Measurements from ENCODE around the gene CATSPER1.

Gene CATSPER1
- total RNA-seq, result 0 to 0.04 reads per million in 2 experiments

- DNase-seq (ENCODE audit: low read depth), result no peak
Measured at GRCh38 chr11:66026017-66026529, at the start of gene CATSPER1. Gene CATSPER1, minus strand, starts transcription at chr11:66026479. Its CDS starts 100 bp downstream, at chr11:66026379.

GRCh38 chr11:66075273-66075672 is 49.0 kb upstream of the CATSPER1 start:
- DNase-seq (ENCODE audit: low read depth), result no peak

- no peak for DNase-seq (ENCODE audit: low read depth)
Measured at GRCh38 chr11:66073669-66074068, 47.4 kb upstream of the CATSPER1 start.

GRCh38 chr11:66072518-66072917 is 46.2 kb upstream of the CATSPER1 start:
- DNase-seq (ENCODE audit: low read depth), result no peak

- DNase-seq (ENCODE audit: low read depth), result no peak
Measured at GRCh38 chr11:66072081-66072480, 45.8 kb upstream of the CATSPER1 start.

GRCh38 chr11:66071381-66071801 is 45.1 kb upstream of the CATSPER1 start:
- DNase-seq (ENCODE audit: low read depth), result no peak

GRCh38 chr11:66070604-66071380 is 44.5 kb upstream of the CATSPER1 start:
- DNase-seq (ENCODE audit: low read depth), result no peak

- peak; percentile 69 for DNase-seq (ENCODE audit: low read depth)
Measured at GRCh38 chr11:66069715-66070603, 43.7 kb upstream of the CATSPER1 start, which contains the start of gene PACS1. Gene PACS1, plus strand, starts transcription at chr11:66070272. Its CDS starts 215 bp downstream, at chr11:66070487.

- no peak for DNase-seq (ENCODE audit: low read depth)
Measured at GRCh38 chr11:66068923-66069714, 42.8 kb upstream of the CATSPER1 start.

- peak; percentile 70 for DNase-seq (ENCODE audit: low read depth)
Measured at GRCh38 chr11:66068154-66068821, 42.0 kb upstream of the CATSPER1 start.

GRCh38 chr11:66067640-66068039 is 41.4 kb upstream of the CATSPER1 start:
- DNase-seq (ENCODE audit: low read depth), result no peak

GRCh38 chr11:66066751-66067150 is 40.5 kb upstream of the CATSPER1 start:
- DNase-seq (ENCODE audit: low read depth), result no peak

GRCh38 chr11:66064571-66064970 is 38.3 kb upstream of the CATSPER1 start:
- DNase-seq (ENCODE audit: low read depth), result no peak

GRCh38 chr11:66063900-66064299 is 37.6 kb upstream of the CATSPER1 start:
- DNase-seq (ENCODE audit: low read depth), result no peak

- DNase-seq (ENCODE audit: low read depth), result no peak
Measured at GRCh38 chr11:66062408-66062807, 36.1 kb upstream of the CATSPER1 start.

GRCh38 chr11:66061268-66061667 is 35.0 kb upstream of the CATSPER1 start:
- DNase-seq (ENCODE audit: low read depth), result no peak

- no peak for DNase-seq (ENCODE audit: low read depth)
Measured at GRCh38 chr11:66059966-66060680, 33.8 kb upstream of the CATSPER1 start.

- no peak for DNase-seq (ENCODE audit: low read depth)
Measured at GRCh38 chr11:66056501-66056900, 30.2 kb upstream of the CATSPER1 start.

- DNase-seq (ENCODE audit: low read depth), result no peak
Measured at GRCh38 chr11:66055021-66055420, 28.7 kb upstream of the CATSPER1 start.

GRCh38 chr11:66052664-66052982 is 26.3 kb upstream of the CATSPER1 start:
- DNase-seq (ENCODE audit: low read depth), result no peak
